GM10847 (cell line): ENCODE measurements around the gene MILR1.

Experiments
- POLR2A ChIP-seq: IDR thresholded peaks from 2 replicates; pipeline ENCODE4 v1.6.1; 2011; ENCODE audit not compliant: insufficient read length; ENCODE audit errors: extremely low read depth

The MILR1 gene

DNA sequence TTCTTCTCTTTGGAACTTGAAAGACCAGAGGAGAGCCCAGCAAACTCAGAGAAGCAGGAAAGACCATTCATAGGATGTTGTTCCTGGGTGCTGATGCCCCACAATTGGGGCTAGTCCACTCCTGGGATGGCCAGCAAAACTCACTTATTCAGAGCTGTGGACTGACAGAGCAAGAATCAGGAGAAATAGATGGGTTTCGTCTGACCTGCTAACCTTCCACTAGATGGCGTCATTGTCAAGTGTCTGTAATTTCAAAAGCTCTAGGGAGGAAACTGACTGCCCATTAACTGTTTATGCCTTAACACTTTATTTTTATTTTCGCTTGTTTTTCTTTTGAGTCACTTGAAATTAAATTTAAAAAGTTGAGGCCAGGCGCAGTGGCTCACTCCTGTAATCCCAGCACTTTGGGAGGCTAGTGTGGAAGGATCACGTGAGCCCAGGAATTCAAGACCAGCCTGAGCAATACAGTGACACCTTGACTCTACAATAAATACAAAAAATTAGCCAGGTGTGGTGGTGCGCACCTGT, 28.7 kb upstream of the MILR1 start:
- TF ChIP-seq POLR2A = no peak

DNA sequence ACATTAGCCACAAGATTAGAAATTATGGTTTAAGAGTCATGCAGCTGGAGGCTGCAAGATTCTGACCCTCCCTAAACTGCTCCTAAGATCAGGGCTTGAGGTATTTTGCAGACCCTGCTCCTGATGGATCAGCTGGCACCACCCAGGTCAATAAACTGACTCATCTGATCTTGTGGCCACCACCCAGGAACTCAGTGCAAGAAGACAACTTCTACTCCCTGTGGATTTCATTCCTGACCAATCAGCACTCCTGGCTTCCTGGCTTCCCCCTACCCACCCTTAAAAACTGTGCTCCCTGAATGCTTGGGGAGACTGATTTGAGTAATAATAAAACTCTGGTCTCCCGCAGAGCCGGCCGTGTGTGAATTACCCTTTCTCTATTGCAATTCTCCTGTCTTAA, 25.0 kb upstream of the MILR1 start:
- no peak for TF ChIP-seq POLR2A

DNA sequence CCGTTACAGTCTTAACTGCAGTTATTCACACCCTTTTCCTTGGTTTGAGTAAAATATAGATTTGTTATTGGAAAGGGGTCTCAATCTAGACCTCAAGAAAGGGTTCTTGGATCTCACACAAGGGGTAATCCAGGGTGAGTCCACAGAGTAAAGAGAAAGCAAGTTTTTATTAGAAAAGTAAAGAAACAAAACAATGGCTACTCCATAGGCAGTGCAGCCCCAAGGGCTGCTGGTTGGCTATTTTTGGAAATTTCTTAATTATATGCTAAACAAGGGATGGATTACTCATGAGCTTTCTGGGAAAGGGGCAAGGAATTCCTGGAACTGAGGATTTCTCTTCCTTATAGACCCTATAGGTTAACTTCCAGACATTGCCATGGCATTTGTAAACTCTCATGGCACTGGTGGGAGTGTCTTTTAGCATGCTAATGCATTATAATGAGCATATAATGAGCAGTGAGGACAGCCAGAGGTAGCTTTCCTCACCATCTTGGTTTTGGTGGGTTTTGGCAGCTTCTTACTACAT, 24.5 kb upstream of the MILR1 start:
- no peak for TF ChIP-seq POLR2A

DNA sequence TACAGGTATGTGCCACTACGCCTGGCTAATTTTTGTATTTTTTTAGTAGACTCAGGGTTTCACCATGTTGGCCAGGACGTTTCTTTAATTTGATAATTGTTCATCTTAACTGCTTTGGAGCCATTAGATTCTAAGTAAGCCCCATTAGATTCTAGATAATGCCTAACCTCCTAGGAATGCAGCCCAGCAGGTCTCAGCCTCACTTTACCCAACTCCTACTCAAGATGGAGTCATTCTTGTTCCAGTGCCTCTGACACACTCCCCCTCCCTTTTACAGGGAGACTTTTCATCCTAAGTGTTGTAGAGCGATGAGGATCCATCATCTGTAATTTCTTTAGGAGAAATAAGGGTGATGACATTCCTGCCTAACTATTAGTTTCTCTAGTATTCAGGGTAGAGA, 23.7 kb upstream of the MILR1 start:
- TF ChIP-seq POLR2A = no peak

DNA sequence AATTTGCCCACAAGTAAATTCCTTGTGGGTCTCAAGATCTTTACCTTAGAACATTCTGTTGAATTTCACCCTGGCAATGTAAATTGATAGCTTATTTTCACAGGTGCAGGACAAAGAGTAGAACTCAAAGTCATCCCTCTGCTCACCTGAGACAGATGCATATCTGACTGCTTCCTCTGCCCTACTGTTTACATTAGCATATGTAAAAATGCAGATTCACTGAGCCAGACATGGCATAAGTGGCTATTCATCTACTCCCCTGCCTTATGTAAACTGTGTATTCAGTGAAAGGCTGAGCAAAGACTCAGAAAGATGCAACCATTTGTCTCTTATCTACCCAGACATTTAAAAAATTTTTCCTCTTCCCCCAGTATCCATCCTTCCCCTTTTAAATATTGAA, 22.3 kb upstream of the MILR1 start:
- no peak for TF ChIP-seq POLR2A

DNA sequence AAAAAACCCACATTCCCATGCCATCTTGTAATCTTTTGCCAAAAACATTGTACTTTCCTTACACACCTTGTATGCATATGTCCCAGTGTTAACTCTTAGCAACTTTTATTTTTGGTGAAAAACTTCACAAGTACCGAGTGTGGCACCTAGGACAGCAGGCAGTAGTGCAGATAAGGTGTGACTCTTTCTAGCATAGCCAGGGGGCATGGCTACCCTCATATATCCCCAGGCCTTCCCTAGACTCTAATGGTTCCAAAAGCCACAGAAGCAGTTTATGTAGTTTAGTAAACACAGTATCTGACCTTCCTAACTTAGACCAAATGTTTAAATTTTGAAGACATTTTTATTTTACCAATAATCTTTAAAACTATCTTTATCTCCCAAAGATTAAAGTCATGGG, 20.5 kb upstream of the MILR1 start:
- TF ChIP-seq POLR2A = no peak

DNA sequence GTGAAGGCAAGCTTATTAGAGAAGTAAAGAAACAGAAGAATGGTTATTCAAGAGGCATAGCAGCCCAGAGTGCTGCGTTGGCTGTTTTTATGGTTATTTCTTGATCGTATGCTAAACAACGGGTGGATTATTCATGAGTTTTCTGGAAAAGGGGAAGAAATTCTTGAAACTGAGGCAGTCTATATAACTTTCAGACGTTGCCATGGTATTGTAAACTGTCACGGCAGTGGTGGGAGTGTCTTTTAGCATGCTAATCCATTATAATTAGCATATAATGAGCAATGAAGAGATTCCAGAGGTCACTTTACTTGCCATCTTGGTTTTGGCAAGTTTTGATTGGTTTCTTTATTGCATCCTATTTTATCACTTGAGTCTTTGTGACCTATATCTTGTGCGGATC, 17.4 kb upstream of the MILR1 start:
- TF ChIP-seq POLR2A = no peak

DNA sequence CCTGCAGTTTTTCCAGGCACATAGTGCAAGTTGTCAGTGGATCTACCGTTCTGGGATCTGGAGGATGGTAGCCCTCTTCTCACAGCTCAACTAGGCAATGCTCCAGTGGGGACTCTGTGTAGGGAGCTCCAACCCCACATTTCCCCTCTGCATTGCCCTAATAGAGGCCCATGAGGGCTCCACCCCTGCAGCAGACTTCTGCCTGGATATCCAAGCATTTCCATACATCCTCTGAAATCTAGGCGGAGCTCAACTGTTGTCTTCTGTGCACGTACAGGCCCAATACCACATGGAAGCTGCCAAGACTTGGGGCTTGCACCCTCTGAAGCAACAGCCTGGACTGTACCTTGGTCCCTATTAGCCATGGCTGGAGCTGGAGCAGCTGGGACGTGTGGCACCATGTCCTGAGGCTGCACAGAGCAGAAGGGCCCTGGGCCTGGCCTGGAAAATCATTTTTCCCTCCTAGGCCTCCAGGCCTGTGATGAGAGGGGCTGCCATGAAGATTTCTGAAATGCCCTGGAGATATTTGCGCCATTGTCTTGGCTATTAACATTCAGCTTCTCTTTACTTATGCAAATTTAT, 10.9 kb upstream of the MILR1 start:
- TF ChIP-seq POLR2A = no peak

DNA sequence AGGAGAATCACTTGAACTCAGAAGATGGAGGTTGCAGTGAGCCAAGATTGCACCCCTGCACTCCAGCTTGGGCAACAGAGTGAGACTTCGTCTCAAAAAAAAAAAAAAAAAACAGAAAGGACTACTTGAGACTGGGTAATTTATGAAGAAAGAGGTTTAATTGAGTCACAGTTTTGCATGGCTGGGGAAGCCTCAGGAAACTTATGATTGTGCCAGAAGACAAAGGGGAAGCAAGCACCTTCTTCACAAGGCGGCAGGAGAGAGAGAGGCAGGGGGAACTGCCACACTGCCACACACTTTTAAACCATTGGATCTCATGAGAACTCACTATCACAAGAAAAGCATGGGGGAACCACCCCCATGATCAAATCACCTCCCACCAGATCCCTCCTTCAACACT, 9.0 kb upstream of the MILR1 start:
- TF ChIP-seq POLR2A = no peak

DNA sequence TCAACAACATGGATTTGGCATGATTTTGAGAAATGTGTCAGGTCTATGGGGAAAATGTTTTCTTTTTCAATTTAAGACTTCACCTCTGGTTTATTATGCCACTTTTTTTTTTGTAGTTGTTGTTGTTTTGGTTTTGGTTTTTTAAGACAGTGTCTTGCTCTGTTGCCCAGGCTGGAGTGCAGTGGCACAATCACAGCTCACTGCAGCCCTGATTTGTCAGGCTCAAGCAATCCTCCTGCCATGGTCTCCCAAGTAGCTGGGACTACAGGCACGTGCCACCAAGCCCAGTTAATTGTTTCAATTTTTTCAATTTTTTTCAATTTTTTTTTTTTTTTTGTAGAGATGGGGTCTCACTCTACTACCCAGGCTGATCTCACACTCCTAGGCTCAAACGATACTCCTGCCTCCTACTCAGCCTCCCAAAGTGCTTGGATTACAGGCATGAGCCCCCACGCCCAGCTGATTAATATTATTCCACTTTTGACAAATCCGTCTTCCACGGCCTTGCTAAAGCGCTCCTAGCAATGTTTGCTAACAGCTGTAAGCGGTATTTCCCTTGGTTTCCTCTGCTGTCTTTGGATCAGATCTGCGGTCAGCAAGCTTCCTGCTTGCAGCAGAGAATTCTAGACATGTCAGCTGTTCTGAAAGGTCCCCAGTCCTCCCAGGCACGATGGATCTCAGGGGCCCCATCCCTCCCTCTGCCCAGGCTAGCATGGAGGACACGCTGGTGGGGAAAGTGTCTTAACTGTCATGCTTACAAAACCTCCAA, 7.0 kb upstream of the MILR1 start:
- no peak for TF ChIP-seq POLR2A

DNA sequence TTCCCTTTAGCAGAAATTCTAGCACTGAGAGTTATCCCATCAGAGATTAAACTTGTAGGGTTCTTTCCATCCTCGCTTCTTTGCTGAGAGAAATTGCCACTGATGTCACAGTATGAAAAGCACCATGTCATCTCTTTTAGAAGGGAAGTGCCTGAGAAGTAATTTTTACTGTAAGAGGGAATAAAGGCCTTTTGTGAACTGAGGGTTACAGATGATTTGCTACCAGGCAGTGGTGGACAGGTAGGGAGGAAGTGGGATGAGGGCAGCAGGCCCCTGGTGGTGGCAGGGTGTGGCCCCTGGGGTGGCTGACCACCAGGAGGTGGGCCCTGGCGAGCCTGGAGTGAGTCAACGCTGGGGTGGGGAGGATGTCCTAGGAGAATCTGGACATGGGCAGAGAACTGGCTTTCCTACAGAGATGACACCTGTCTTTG, 6.4 kb upstream of the MILR1 start:
- no peak for TF ChIP-seq POLR2A

DNA sequence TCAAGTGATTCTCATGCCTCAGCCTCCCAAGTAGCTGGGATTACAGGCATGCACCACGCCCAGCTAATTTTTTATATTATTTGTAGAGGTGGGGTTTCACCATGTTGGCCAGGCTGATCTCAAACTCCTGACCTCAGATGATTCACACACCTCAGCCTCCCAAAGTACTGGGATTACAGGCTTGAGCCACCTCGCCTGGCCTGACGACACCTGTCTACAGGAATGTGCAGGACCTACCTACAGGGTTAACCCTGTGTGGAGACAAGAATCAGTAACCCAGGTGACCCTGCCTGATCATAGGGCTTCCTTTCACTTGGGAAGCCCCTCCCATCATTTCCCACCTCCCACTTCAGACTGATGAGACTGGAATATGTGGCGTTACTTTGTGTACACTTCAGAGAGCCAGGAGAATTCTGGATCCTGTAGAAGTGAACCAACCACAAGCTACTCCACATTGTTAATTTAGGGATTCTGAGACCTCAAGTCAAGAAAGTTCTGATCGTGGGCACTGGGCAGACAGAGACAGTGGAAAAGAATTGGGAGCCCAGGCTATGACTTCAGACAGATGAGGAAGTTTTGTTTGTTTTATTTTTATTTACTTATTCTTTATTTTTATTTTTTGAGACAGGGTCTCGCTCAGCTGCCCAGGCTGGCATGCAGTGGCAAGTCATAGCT, 5.7 kb upstream of the MILR1 start:
- no peak for TF ChIP-seq POLR2A

DNA sequence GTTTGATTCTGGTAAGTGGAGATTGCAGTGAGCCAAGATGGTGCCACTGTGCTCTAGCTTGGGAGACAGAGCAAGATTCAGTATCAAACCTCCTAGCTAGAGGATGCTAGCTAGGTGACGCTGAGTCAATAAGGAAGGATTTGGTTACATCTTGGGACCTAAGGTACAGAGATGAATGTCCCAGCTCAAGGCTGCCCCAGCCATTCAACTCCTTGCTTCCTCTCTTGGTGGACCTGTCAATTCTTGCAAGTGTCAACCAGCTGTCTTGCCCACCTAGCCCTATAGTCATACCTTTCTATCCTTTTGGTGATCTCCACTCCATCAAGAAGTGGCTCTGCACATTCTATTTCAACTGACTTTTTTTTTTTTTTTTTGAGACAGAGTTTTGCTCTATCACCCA, 1.4 kb upstream of the MILR1 start:
- TF ChIP-seq POLR2A = no peak

DNA sequence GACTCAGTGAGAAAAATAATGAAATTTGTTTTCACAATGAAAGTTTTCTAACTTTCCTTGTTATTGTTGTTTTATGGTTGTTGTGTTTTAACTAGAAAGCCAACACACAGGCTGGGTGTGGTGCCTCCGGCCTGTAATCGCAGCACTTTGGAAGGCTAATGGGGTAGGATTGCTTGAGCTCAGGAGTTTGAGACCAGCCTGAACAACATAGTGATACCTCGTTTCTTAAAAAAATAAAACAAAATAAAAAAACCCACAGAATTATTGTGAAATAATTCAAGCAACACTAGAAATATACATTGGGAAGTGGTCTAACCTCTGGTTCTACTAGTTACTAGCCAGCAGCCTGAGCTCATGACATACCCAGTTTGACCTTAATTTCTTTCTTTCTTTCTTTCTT, 630 bp downstream of the MILR1 start:
- no peak for TF ChIP-seq POLR2A

DNA sequence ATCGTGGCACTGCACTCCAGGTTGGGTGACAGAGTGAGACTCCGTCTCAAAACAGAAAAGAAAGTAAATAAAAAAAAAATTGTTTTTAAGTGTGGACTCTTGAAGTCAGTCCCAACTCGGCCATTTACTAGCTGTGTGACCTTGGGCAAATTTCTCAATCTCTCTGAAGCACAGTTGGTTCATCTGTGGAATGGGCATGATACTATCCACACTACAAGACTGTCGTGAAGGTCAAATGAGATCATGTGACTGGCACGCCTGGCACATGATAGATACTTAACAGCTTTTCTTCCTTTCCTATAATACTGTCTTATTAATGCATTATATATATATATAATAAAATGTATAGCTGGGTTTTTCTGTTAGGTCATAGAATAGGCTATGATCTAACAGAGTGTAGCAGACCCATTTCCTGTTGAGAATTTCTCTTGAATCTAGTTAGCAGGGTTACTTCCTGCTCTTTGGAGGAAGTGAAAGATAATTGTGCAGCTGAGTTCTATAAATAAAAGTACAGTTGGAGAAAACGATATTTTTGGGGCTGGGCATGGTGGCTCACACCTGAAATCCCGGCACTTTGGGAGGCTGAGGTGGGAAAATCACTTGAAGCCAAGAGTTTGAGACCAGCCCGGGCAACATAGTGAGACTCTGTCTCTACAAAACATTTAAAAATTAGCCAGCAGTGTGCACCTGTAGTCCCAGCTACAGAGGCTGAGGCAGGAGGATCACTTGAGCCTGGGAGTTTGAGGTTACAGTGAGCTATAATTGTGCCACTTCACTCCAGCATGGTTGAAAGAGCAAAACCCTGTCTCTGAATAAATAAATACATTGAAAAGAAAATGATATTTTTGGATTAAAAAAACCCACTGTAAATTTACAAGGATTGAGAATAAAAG, 7.3 kb downstream of the MILR1 start:
- no peak for TF ChIP-seq POLR2A

DNA sequence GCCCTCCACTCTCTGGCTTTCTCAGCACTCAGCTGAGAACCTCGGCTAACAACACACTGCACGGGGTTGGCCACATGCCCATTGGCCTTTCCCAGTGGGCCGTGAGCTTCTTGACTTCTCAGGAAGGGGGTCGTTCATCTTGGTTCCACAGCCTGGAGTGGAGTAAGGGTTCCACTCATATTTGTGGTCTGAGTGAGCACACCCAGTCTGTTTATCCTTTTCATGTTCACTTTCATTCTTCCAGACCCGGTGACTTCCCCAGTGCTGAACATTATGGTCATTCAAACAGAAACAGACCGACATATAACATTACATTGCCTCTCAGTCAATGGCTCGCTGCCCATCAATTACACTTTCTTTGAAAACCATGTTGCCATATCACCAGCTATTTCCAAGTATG, 8.2 kb downstream of the MILR1 start:
- TF ChIP-seq POLR2A = no peak

DNA sequence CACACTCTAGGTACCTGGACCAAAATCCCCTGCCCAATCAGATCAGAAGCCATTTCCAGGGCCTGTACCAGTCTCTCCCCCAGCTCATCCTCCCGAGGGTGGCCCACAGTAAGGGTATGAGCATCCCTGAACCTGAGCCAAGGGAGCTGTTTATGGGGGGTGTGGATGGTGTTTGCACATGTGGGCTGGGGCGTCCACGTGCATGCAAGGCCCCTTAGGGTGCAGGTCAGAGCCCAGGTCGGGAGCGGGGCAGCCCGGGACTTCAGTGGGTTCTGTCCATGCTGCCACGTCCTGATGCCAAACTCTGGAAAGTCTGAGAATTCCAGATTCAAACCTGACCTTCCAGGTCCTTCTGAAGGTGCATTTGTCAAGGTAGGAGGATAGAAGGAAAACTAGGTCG, 9.8 kb downstream of the MILR1 start:
- TF ChIP-seq POLR2A = no peak
